DOHH2 (cell line): Measurements from ENCODE around the gene FBXO10.

Experiments used
- H3F3A ChIP-seq: fragments of 200-600 bp; sonication (generic), shearing (Covaris generic); 2 replicates; pipeline ENCODE4 v1.6.0; 2016; ENCODE audit warnings: antibody characterized with exemption, mild to moderate bottlenecking; ENCODE audit not compliant: control insufficient read depth, insufficient read depth
- H3K27ac ChIP-seq: fragments of 200-600 bp; sonication (generic); 2 replicates; pipeline ENCODE4 v1.5.1; 2014; ENCODE audit warnings: low read depth, mild to moderate bottlenecking, low read length, moderate library complexity
- H3K27me3 ChIP-seq: fragments of 200-600 bp; sonication (generic); 2 replicates; pipeline ENCODE4 v1.6.1; 2014; ENCODE audit warnings: mild to moderate bottlenecking, low read length, mixed read lengths; ENCODE audit not compliant: control insufficient read depth
- H3K36me3 ChIP-seq: fragments of 200-600 bp; sonication (generic); 2 replicates; pipeline ENCODE4 v1.6.1; 2014; ENCODE audit warnings: mild to moderate bottlenecking, low read length, moderate library complexity, mixed read lengths; ENCODE audit not compliant: control insufficient read depth
- H3K4me1 ChIP-seq: fragments of 200-600 bp; sonication (generic); 2 replicates; pipeline ENCODE4 v1.6.1; 2014; ENCODE audit warnings: mild to moderate bottlenecking, low read length, mixed read lengths; ENCODE audit not compliant: control insufficient read depth
- H3K4me2 ChIP-seq: fragments of 200-600 bp; sonication (generic); 2 replicates; pipeline ENCODE4 v1.6.0; 2014; ENCODE audit warnings: mild to moderate bottlenecking, low read length, moderate library complexity
- H3K4me3 ChIP-seq: fragments of 200-600 bp; sonication (generic); 2 replicates; pipeline ENCODE4 v1.5.1; 2014; ENCODE audit warnings: mild to moderate bottlenecking, low read length, mixed read lengths
- H3K79me2 ChIP-seq: fragments of 200-600 bp; sonication (generic); 2 replicates; pipeline ENCODE4 v1.6.1; 2014; ENCODE audit warnings: mild to moderate bottlenecking, low read length, mixed read lengths; ENCODE audit not compliant: control insufficient read depth
- H3K9me2 ChIP-seq: fragments of 200-600 bp; sonication (generic); replicated peaks from 2 replicates; pipeline ENCODE4 v1.6.1; 2014; ENCODE audit warnings: mild to moderate bottlenecking, low read length, mixed read lengths; ENCODE audit not compliant: control insufficient read depth
- H3K9me3 ChIP-seq: fragments of 200-600 bp; sonication (generic); 2 replicates; pipeline ENCODE4 v1.6.1; 2014; ENCODE audit warnings: antibody characterized with exemption, low read length, mixed read lengths; ENCODE audit not compliant: control insufficient read depth, insufficient read depth
- H4K20me1 ChIP-seq: fragments of 200-600 bp; sonication (generic); 2 replicates; pipeline ENCODE4 v1.6.0; 2014; ENCODE audit warnings: low read depth, mild to moderate bottlenecking, antibody characterized with exemption, low read length, moderate library complexity; ENCODE audit not compliant: control insufficient read depth, insufficient read depth
- EZH2phosphoT487 ChIP-seq: fragments of 200-600 bp; sonication (generic); IDR thresholded peaks from 2 replicates; pipeline ENCODE4 v1.6.1; 2017; ENCODE audit warnings: borderline replicate concordance, mild to moderate bottlenecking, antibody characterized with exemption, low read length, moderate library complexity, mixed read lengths
- TF ChIP-seq, protein P1 (sequence below): fragments of 200-600 bp; sonication (generic); IDR thresholded peaks from one replicate; pipeline ENCODE4 v1.5.1; 2014; ENCODE audit warnings: antibody characterized with exemption, mild to moderate bottlenecking, low read depth, low read length; ENCODE audit not compliant: poor library complexity, severe bottlenecking

The FBXO10 gene

DNA sequence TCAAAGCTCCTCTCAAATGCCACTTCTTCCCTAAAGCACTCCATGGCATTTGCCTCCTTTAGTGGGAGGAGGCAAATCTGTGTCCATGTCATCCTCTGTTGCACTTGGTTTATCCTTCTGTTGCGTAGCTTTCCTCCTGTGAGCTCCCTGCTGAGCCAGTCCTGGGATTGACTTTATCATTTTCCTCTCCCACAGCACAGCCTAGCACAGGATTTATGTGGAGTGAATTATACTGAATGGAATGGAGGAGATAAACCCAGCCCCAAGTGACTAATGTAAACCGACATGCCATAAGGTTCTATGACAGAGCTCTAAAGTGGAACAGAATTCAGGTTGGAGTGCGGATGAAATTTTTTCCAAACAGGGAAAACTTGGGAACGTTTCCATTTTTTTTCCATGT lies 42.6 kb upstream of the FBXO10 start:
- H3K9me3 ChIP-seq: no peaks in the 10 kb centered on the region
- H3K27me3 ChIP-seq: no peaks in the 10 kb centered on the region
- H3K36me3 ChIP-seq: no peaks in the 10 kb centered on the region
- no peak for TF ChIP-seq EZH2phosphoT487
- TF ChIP-seq, protein P1, sequence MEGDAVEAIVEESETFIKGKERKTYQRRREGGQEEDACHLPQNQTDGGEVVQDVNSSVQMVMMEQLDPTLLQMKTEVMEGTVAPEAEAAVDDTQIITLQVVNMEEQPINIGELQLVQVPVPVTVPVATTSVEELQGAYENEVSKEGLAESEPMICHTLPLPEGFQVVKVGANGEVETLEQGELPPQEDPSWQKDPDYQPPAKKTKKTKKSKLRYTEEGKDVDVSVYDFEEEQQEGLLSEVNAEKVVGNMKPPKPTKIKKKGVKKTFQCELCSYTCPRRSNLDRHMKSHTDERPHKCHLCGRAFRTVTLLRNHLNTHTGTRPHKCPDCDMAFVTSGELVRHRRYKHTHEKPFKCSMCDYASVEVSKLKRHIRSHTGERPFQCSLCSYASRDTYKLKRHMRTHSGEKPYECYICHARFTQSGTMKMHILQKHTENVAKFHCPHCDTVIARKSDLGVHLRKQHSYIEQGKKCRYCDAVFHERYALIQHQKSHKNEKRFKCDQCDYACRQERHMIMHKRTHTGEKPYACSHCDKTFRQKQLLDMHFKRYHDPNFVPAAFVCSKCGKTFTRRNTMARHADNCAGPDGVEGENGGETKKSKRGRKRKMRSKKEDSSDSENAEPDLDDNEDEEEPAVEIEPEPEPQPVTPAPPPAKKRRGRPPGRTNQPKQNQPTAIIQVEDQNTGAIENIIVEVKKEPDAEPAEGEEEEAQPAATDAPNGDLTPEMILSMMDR: no peak
- no peaks in the 10 kb centered on the region for H3K9me2 ChIP-seq
- no peaks in the 10 kb centered on the region for H3F3A ChIP-seq
- H3K4me3 ChIP-seq: no peak overlapping the region
- H3K4me2 ChIP-seq: no peak overlapping the region
- no peaks in the 10 kb centered on the region for H4K20me1 ChIP-seq
- no peak overlapping the region for H3K27ac ChIP-seq
- no peaks in the 10 kb centered on the region for H3K4me1 ChIP-seq
- H3K79me2 ChIP-seq: no peaks in the 10 kb centered on the region

DNA sequence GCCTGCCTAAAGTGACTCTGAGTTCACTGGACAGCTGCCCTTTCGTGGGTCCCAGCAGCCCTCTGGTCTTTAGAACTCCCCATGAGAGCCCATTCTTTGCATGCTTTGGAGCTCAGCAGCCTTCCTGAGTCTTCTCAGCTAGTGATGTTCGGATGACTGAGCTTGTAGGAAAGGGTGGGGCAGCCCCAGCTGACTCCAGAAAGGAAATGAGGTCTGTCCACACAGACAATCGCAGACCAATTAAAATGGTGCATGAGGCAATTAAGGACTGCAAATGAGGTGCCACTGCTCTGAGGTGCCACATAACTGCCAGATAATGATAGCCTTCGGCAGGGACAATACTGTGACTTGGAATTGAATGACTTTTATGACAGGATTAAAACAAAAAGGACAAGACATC lies 41.7 kb upstream of the FBXO10 start:
- Histone ChIP-seq H3K9me2 (no peaks in the 10 kb centered on the region), H3K27ac (no peak overlapping the region), H3F3A (no peaks in the 10 kb centered on the region), H3K9me3 (no peaks in the 10 kb centered on the region), H3K79me2 (no peaks in the 10 kb centered on the region), H4K20me1 (no peaks in the 10 kb centered on the region), H3K4me3 (no peak overlapping the region), H3K4me1 (no peaks in the 10 kb centered on the region), H3K36me3 (no peaks in the 10 kb centered on the region), H3K27me3 (no peaks in the 10 kb centered on the region), H3K4me2 (no peak overlapping the region)
- TF ChIP-seq, protein P1: no peak
- no peak for TF ChIP-seq EZH2phosphoT487

DNA sequence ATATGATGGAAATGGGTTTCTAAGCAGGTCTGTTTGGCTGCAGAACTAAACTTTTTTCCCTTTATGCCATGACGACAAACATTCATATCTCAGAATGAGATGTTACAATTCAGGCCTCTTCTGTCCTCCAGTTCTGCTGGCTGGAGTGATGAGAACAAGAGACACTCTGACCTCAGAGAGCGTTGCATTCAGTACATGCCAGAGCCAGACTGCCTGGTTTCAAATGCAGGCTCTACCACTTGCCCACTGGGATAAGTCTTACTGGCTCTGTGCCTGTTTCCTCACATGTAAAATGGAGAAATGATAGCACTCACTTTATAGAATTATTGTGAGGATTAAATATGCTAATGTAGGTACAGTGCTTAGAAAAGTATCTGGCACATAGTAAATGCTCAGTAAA lies 41.0 kb upstream of the FBXO10 start:
- Histone ChIP-seq H3K27ac (no peak overlapping the region), H3K79me2 (no peaks in the 10 kb centered on the region), H3K27me3 (no peaks in the 10 kb centered on the region)

More for the DNA sequence above, 41.0 kb upstream of the FBXO10 start:
- TF ChIP-seq, protein P1: no peak
- TF ChIP-seq EZH2phosphoT487: no peak
- no peaks in the 10 kb centered on the region for H3K9me3 ChIP-seq
- no peak overlapping the region for H3K4me3 ChIP-seq
- H3K9me2 ChIP-seq: no peaks in the 10 kb centered on the region
- H3K36me3 ChIP-seq: no peaks in the 10 kb centered on the region
- H3F3A ChIP-seq: no peaks in the 10 kb centered on the region
- no peaks in the 10 kb centered on the region for H4K20me1 ChIP-seq
- no peaks in the 10 kb centered on the region for H3K4me1 ChIP-seq
- no peak overlapping the region for H3K4me2 ChIP-seq
